ENCODE measurements around the gene QKI.

QKI gene

GRCh38 chr6:163487606-163488005, 73.1 kb downstream of the QKI start:
- DNase-seq (ENCODE audit: low read depth in 3 of 3): no peak

GRCh38 chr6:163489584-163489983, 75.1 kb downstream of the QKI start:
- no peak for DNase-seq (ENCODE audit: low read depth in 3 of 3)

GRCh38 chr6:163490826-163491577, 76.5 kb downstream of the QKI start:
- DNase-seq (ENCODE audit: low read depth in 3 of 3): no peak

DNA sequence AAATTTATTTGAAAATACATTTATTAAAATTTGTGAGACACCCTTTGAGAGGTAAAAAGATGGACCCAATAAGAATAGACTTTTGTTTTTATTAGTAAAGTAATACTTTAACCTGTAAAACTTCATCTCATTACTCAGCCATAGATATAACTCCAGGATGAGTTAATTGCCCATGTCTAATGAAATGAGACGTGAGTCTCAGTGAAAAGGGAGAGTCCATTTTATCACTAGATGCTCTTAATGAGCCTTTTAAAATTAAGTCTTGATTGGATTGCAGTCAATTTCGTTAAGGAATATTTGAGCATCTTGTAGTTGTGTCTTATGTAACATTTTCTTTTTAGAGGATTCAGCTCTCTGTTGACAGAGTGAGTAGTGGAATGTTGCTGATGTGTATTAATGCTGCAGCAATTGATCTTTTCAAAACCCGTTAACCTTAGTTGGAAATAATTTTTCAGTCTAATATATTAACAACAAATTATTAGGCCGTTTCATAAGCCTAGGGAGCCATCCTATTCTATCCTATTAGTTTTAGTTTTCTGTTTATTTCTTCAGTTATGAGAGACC, 77.3 kb downstream of the QKI start:
- no peak for DNase-seq (ENCODE audit: low read depth in 3 of 3)

DNA sequence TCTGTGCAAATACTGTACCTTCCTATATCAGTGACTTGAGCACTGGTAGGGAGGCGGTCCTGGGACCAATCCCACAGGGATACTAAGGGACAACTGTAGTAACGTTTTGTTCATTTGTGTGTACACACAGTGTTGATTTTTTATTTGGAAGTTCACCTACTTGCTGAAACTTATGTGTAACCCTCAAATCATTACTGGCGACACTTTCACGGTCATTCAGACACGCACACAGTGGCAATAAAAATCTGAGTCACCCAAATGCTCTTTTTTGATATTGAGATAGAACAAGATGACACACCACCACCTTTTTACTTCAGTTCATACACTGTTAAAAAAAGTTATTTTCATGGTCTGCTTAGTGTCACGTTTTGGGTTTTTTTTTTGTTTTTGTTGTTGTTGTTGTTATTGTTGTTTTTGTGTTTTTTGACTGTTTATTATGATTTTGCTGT, 79.8 kb downstream of the QKI start:
- no peak for DNase-seq (ENCODE audit: low read depth in 3 of 3)

DNA sequence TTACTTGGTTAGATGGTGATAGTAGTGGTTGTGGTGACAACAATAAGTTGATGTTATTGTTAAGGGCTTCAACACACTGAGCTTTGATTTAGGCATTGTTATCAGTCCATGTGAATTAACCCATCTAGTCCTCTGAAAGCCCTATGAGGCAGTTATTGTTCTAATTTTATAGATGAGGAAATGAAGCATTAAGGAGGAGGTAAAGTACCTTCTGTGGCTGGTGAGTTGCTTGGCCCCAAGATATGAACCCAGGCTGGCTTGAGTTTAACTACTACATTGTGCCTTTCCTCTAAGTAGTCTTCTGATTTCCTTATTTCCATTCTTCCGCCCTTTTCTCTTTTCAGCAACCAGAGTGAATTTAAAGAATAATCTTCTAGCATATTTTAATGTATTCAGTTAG, 81.7 kb downstream of the QKI start:
- no peak for DNase-seq (ENCODE audit: low read depth in 3 of 3)

DNA sequence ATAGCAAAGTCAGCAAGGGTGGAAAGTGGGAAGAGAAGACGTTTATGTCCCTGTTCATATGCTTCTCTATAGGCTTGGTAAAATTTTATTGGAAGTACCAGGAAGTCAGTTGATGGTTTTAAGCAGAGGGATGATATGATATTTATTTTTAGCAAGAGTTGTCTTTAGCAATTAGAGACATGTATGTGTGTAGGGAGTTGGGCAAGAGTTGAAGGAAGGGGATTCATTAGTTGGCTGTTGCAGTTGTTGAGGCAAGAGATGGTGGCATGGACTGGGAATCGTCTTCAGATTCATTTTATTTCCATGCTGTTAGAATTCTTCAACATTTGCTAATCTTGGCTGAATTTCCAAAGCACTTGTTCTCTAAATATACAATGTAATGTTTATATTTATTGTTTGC, 85.6 kb downstream of the QKI start:
- DNase-seq (ENCODE audit: low read depth in 3 of 3): no peak

DNA sequence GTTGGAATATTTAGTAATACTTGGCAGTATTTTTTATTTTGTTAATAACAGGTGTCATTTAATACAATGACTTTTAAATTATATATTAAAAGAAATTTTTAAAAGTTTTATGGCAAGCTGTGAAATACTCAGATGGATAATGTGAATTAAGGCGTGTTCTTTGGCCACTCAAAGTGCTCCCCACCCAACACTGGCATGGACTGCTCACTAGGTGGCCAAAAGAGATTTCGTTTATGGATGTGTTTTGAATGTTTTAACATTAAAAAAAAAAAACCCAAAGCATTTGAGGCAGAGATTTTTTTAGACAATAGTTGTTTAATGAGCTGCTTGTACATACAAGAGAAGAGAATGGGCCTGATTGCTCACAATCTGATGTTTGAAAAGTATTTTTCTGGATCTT, 86.5 kb downstream of the QKI start:
- no peak for DNase-seq (ENCODE audit: low read depth in 3 of 3)

DNA sequence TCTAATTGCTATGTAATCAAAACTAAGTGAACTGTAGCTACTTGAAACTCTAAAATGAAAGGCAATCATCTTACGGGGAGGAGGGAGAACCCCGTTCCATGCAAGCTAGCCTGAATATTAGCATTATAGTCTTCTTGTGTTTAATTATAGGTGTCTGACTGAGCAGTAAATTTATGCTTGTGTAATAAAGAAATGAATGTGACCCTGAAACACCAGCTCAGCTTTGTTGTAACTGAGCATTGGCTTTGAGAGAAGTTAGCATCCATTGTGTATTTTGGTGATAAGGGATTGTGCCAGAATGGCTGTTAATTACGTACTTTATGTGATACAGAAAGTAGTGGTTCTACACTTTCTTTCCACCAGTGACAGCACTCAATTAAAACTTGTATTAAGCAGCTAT, 86.9 kb downstream of the QKI start:
- no peak for DNase-seq (ENCODE audit: low read depth in 3 of 3)

GRCh38 chr6:163504984-163505640, 90.6 kb downstream of the QKI start:
- DNase-seq (ENCODE audit: low read depth in 3 of 3): no peak

GRCh38 chr6:163507965-163508364, 93.4 kb downstream of the QKI start:
- no peak for DNase-seq (ENCODE audit: low read depth in 3 of 3)

- no peak for DNase-seq (ENCODE audit: low read depth in 3 of 3)
These were observed 98.5 kb downstream of the QKI start for GRCh38 chr6:163513003-163513402.

GRCh38 chr6:163513570-163514166, 99.2 kb downstream of the QKI start:
- no peak for DNase-seq (ENCODE audit: low read depth in 3 of 3)

- DNase-seq (ENCODE audit: low read depth in 3 of 3): no peak
These were observed 102.4 kb downstream of the QKI start for GRCh38 chr6:163516908-163517307.

- DNase-seq (ENCODE audit: low read depth in 3 of 3): no peak
These were observed 106.4 kb downstream of the QKI start for GRCh38 chr6:163520956-163521355.

DNA sequence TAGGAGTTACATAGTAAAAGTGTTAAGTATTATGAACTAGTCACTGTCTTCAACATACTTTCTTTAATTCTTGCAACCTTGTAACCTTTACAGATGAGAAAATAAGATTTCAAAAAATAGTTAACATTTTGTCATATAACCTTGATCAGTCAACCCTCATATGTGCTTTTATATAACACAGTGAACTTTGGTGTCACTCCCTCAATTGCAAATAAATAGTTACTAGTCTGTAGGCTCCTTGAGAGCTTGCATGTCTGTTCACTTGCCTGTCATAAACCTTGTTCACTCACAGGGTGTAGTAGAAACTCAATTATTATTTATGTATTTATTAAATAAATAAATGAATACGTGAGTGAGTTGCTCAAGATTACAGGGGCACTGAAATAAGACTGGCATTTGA, 107.5 kb downstream of the QKI start:
- DNase-seq (ENCODE audit: low read depth in 3 of 3): no peak

- DNase-seq (ENCODE audit: low read depth in 3 of 3): no peak
These were observed 111.4 kb downstream of the QKI start for GRCh38 chr6:163525926-163526325.

GRCh38 chr6:163526346-163526745, 111.8 kb downstream of the QKI start:
- no peak for DNase-seq (ENCODE audit: low read depth in 3 of 3)

DNA sequence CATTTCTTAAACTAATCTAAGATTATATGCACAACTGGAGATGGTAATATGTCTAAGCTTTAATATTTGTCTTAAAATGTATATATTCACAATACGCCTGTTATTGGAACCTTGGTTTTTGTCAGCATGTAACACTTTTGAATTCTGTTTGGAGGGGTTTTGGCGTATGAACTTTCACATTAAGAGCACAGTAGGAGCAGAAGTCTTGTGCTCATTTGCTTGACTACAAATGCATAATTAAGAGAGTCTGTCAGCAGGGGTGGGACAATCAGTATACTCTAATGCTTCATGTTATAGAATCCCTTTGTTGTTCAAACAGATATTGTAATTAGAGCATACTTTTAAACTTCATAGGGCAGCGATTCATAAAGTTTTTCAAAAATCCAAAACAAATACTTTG, 112.8 kb downstream of the QKI start:
- DNase-seq (ENCODE audit: low read depth in 3 of 3): no peak

GRCh38 chr6:163529605-163530004, 115.1 kb downstream of the QKI start:
- DNase-seq (ENCODE audit: low read depth in 3 of 3): no peak

DNA sequence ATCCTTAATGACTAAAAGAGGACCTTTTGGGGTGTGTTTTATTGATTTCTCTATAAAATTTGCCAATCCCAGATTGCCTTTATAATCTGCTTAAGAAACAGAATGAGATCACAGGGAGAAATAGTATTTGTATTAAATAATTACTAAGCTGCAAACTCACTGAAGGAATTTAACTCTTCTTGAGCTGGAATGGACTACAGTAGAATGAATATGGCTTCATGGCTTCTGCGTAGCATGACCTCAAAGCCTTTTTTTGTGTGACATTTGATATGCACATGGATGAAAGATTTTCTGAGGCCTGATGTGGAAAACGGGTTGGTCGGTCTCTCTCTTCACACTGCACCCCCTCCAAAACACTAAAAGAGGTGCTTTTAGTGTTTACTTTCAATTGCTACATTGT, 115.9 kb downstream of the QKI start:
- no peak for DNase-seq (ENCODE audit: low read depth in 3 of 3)

GRCh38 chr6:163531122-163531521, 116.6 kb downstream of the QKI start:
- DNase-seq (ENCODE audit: low read depth in 3 of 3): no peak

All from stimulated activated CD4-positive, alpha-beta T cell treated with anti-CD3 and anti-CD28 coated beads, TNF-alpha, amount 100 ng/mL, for 24 hours (primary cell).